IPS DF 4.7 (cell line): ENCODE results near the gene ING4.

Experiments used
- DNase-seq: peaks from one replicate; pipeline ENCODE4 v3.0.0-alpha.2; 2013; ENCODE audit warnings: low spot score; ENCODE audit errors: extremely low read depth

Gene ING4

GRCh38 chr12:6688543-6688998, 25.7 kb upstream of the ING4 start:
- no peak for DNase-seq

- no peak for DNase-seq
Measured at GRCh38 chr12:6685814-6686213, 22.9 kb upstream of the ING4 start.

- no peak for DNase-seq
Measured at GRCh38 chr12:6684609-6685008, 21.7 kb upstream of the ING4 start.

GRCh38 chr12:6676962-6677361, 14.0 kb upstream of the ING4 start:
- no peak for DNase-seq

- no peak for DNase-seq
Measured at GRCh38 chr12:6672143-6672542, 9.2 kb upstream of the ING4 start.

GRCh38 chr12:6667559-6668210, 4.8 kb upstream of the ING4 start:
- no peak for DNase-seq

GRCh38 chr12:6666211-6666610, 3.3 kb upstream of the ING4 start:
- DNase-seq = no peak

GRCh38 chr12:6664902-6665301, 2.0 kb upstream of the ING4 start:
- DNase-seq = no peak

- no peak for DNase-seq
Measured at GRCh38 chr12:6662602-6662905, 365 bp downstream of the ING4 start.

- no peak for DNase-seq
Measured at GRCh38 chr12:6653987-6654386, 8.9 kb downstream of the ING4 start.

- DNase-seq = no peak
Measured at GRCh38 chr12:6653342-6653741, 9.6 kb downstream of the ING4 start.

- no peak for DNase-seq
Measured at GRCh38 chr12:6652391-6652790, 10.5 kb downstream of the ING4 start.

- DNase-seq = no peak
Measured at GRCh38 chr12:6650832-6651231, 12.1 kb downstream of the ING4 start.

GRCh38 chr12:6647083-6647604, 15.8 kb downstream of the ING4 start, which contains the start of gene ACRBP:
Gene ACRBP, minus strand, starts transcription at chr12:6647432. Its CDS starts 66 bp downstream, at chr12:6647366.
- no peak for DNase-seq

GRCh38 chr12:6646276-6647082, 16.4 kb downstream of the ING4 start:
- no peak for DNase-seq

GRCh38 chr12:6644903-6645302, 18.0 kb downstream of the ING4 start:
- DNase-seq = no peak

- DNase-seq = no peak
Measured at GRCh38 chr12:6644257-6644596, 18.7 kb downstream of the ING4 start.

GRCh38 chr12:6643569-6644256, 19.2 kb downstream of the ING4 start:
- no peak for DNase-seq

- no peak for DNase-seq
Measured at GRCh38 chr12:6641131-6641530, 21.8 kb downstream of the ING4 start.

- DNase-seq = no peak
Measured at GRCh38 chr12:6640497-6640896, 22.4 kb downstream of the ING4 start.

GRCh38 chr12:6639151-6639801, 23.6 kb downstream of the ING4 start:
- DNase-seq = no peak

- DNase-seq = no peak
Measured at GRCh38 chr12:6638305-6638704, 24.6 kb downstream of the ING4 start.
